ENCODE measurements around the gene CNTN4.

Gene CNTN4

DNA sequence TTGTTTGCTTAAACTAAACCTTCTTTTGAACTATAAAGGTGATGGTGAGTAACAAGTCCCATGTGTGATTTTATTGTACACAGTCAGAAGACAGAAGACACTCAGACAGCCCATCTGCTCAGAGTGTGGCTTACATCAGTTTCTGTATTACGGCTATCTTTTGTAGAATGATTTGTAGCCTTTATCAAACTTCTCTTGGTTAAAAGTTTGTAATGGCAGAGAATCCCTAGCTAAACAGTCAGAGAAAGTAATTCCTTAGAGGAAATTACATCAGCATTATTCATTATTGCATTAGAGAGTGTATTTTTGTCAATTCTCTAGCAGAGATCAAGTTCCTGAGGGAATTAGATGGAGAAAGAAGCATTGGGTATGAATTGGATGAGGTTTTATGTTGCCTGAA, 500.8 kb downstream of the CNTN4 start:
- no peak for DNase-seq (ENCODE audit: low read depth)

DNA sequence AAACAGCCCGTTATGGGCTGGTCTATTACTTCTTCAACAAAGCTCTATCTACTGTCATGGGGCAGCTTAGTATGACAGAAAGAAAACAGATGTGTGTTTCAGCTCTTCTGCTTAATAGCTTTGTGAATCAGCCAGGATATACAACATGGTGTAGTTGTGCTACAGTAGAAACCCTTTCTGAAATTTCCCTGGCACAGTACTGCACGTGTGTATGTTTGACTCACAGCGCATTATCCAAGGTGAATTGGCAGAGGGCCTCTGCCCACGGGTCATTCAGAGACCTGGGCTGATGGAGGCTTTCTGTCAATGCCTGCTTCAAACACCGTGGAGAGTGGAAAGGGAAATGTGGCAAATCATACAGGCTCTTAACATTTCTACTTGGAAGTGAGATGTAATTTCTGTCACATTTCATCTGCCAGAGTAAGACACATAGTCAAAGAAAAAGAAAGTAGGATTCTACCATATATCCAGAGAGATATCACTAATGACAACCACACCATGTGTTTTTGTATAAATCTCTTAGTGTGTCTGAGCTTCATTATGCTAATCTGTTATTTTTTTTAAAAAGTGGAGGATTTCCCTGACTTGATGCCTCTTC, 505.1 kb downstream of the CNTN4 start:
- DNase-seq (ENCODE audit: low read depth) = no peak

DNA sequence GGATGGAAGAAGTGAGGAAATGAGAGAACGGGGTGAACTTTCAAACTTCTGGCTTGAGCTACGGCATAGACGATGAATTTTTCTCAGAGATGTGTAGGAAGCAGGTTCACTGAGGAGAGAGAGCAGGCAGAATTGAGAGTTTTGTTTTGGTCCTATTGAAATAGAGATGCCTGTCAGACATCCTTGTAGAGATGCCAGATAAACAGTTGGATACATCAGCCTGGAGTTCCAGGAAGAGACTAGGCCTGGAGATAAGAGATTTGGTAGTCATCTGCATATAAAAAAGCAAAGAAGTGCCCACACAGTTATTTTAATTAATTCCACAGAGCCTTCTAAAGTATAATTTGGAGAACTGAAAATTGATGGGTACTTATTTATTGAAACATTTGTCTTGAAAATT, 515.9 kb downstream of the CNTN4 start:
- no peak for DNase-seq (ENCODE audit: low read depth)

- DNase-seq (ENCODE audit: low read depth) = no peak
These were observed 516.4 kb downstream of the CNTN4 start for GRCh38 chr3:2615080-2615479.

DNA sequence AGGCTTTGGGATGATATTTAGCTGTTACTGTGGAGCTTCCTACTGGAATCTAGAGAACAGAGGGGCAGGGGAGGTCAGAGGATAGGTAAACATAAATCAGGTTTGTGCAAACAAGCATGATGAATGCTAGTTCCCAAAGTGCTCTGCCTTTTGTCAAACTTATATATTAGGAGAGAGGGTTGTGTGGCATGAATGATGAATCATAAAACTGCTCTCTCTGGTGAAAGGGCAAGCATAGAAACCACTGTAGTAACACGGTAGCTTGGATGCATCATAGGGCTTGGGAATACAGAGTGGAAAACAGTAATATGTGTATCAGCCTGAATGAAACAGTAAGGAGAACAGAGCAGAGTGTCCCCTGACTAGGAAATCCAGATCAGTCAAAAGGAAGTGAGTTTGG, 524.8 kb downstream of the CNTN4 start:
- no peak for DNase-seq (ENCODE audit: low read depth)

DNA sequence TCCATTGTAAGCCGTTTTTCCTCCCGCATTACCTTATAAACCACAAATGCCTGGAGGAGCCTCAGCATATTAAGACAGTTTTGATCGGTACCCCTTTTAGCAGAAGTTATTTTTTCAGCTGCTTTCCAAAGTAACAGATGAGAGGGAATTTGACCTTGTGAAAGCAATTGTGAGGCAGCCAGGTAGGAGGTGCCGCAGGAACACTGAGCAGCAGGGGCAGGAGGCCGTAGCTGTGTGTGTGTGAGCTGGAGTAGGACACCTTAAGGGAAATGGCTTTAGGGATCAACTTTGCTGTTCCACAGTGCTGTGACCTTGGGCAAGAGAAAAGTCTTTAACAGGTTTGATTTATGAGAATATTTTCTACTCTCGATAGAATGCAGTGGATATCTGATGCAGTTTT, 529.5 kb downstream of the CNTN4 start:
- DNase-seq (ENCODE audit: low read depth) = no peak

GRCh38 chr3:2635511-2635910, 536.8 kb downstream of the CNTN4 start:
- no peak for DNase-seq (ENCODE audit: low read depth)

GRCh38 chr3:2643606-2644005, 544.9 kb downstream of the CNTN4 start:
- DNase-seq (ENCODE audit: low read depth) = no peak

GRCh38 chr3:2645001-2645400, 546.3 kb downstream of the CNTN4 start:
- DNase-seq (ENCODE audit: low read depth) = no peak

DNA sequence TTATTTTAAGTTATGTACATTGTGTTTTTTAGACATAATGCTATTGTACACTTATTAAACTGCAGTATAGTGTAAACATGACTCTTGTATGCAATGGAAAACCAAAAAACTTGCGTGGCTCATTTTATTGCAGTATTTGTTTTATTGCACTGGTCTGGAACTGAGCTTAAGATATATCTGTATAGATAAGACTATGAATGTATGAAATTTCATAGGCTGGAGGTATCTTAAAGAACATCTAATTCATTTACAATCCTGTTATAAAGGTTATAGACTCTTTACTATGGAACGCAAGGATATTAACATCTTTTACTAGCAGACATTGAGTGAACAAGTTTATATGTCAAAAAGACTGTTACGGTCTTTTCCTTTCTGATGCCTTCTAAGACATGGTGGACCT, 552.1 kb downstream of the CNTN4 start:
- no peak for DNase-seq (ENCODE audit: low read depth)

DNA sequence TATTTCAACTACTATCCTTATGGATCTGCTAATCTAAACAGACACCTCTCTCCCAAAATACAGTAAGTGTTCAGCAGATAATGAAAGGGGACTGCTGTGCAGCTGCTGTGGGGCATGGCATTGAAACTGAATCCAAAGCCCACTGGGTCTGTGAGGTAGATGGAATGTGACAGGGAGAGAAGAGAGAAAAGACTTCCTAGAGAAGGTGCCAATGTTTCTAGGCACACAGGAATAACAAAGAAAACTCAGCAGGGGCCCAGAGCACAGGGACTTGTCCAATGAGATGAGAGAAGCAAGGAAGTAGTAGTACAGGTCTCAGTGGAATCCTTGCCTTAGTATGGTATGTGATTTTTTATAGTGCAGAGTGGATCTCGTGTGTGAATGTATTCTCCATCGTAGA, 553.7 kb downstream of the CNTN4 start:
- no peak for DNase-seq (ENCODE audit: low read depth)

DNA sequence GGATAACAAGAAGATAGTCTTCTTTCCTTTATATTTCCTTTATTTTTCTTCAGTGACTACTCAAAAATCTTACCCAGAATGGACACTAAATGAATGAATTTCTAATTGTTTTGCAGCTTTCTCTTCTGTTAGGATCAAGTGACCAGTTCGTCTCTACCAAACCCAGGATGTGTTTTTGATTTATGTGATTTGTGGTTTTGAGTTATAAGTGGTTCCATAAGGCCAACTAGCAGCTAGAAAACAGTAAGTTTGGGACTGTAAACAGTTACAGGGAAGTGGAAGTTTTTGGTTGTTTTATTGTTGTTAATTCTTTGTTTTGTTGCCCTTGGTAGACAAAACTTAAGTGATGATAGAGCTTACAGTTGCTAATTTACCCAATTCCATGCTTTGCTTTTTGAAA, 555.0 kb downstream of the CNTN4 start:
- DNase-seq (ENCODE audit: low read depth) = no peak

DNA sequence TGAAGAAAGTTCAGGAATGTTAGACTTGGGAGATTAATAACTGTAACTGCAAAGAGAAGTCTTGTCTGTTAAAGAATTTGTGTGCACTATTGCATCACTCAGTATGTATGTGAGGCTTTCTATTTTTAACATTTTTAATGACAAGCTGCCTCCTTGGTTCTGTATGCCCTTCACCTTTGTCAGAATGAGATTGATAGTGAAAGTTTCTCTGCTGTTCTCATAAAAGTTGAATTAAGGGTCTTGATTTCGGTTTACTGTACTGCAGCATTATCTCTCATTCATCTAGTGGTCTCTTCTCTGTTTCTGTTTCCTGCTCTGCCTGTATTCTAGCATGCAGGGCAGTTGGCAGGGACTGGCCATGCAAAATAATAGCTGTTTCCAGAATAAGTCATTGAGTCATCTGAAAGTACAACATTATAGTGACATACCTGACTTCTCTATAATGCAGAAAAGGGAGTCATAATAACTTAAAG, 556.6 kb downstream of the CNTN4 start:
- no peak for DNase-seq (ENCODE audit: low read depth)

DNA sequence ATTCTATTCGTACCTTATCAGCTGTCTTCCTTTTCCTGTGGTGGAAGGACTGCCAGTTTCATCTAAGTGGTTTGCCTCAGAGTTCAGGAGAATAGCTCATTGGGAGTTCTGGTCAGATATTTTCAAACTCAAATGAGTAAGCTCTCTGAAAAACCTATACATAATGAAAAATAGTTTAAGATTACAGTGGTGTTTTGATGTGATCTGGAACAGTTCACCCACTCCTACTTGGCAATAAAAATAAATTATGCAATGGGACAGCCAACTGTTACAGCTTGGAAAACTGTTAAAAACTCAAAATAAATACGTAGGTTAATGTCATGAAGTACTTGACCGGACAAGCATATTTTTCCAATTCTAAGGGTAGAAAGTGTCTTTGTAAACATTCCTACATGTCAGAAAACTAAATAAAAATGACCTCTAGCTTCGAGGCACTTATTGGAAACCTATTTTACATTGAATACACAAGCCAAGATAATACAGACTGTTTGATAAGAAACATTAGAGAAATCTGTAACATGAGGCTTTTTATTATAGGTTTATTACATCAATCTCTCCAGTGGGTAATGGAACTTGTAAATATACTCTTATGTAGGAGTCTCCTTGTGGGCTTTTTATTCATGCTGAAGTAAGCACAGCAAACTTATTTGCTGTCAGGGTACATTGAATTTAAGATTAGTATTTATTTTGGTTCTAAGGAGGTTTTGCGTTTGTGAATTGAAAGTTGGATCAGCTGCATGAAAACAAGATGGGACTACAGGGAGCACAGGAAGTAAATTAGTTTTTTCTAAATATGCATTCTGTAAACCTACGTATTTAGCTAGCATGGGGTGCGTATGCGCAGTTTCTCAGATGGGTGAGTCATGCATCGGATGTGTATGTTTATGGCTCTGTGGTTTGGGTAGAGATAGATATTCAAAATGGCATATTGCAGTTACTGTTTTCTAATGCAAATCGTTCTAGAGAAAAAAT, 558.4 kb downstream of the CNTN4 start:
- DNase-seq (ENCODE audit: low read depth) = no peak

DNA sequence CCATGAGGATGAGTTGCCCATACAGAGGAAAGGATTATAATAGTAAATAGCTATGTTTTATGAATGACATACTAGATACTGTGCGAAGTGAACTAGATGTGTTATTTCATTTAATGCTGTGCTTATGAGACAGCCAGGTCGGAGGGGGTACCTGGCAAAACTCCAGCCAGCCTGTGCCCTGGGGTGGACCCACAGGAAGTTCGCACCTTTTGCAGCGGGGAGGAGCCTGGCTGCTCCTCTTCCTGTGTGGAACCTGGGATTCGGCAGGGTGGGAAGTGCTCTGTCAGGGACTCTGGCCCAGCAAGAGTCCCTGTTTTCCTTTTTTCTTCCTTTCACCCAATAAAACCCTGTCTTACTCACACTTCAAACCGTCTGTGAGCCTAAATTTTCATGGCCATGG, 559.3 kb downstream of the CNTN4 start:
- DNase-seq (ENCODE audit: low read depth) = no peak

- DNase-seq (ENCODE audit: low read depth) = no peak
These were observed 561.2 kb downstream of the CNTN4 start for GRCh38 chr3:2659896-2660295.

DNA sequence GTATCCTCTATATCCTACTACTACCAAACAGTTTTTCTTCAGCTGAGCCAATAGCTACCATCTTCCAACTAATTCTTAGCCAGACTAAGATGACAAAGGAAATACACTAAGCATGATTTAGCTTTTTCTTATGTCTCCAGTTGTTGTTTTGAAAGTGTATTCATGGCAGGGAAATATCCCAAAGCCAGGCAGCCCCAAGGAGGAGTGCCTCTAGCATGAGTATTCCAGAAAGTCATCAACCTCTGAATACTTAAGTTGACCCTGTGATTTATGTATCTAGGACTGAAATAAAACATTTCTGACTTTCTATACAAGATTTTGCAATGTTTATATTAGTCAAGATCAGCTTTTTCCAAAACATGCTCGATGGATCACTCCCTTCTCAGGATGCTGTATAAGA, 562.4 kb downstream of the CNTN4 start:
- DNase-seq (ENCODE audit: low read depth) = no peak

GRCh38 chr3:2677501-2677900, 578.8 kb downstream of the CNTN4 start:
- no peak for DNase-seq (ENCODE audit: low read depth)

DNA sequence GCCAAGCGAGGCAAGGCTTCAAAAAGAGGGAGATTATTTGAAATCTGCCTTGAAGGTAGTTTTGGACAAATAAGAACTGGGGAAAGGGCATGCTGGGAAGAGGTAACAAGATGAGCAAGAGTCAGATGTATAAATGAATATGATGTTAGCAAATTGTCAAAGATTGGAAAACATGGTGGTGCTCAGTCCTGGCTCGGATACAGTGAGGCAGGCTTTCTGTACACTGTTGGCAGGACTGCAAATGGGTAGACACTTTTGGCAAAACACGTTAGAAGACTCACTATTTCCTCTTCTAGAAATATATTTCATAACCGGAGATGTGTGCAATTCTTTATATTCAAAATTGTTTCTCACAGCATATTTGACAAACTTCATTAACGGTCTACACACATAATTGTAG, 581.6 kb downstream of the CNTN4 start:
- DNase-seq (ENCODE audit: low read depth) = no peak

DNA sequence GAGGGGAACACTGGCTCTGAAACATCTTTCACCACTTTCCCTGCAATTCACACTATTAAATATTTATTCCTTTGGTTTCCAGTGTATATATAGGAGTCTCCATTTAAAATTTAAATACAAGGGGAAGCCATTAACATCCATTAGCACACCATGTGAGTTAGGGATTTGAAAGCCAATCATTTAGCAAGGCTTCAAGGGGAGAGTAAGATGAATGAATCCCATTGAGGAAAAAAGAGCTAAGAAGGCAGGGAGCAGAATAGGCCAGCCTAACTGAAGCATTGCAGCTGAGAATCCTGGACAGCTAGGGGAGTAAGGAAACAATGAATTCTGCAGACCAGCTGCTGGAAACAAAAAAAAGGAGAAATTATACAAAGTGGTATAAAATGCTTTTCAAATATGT, 585.4 kb downstream of the CNTN4 start:
- DNase-seq (ENCODE audit: low read depth) = no peak

DNA sequence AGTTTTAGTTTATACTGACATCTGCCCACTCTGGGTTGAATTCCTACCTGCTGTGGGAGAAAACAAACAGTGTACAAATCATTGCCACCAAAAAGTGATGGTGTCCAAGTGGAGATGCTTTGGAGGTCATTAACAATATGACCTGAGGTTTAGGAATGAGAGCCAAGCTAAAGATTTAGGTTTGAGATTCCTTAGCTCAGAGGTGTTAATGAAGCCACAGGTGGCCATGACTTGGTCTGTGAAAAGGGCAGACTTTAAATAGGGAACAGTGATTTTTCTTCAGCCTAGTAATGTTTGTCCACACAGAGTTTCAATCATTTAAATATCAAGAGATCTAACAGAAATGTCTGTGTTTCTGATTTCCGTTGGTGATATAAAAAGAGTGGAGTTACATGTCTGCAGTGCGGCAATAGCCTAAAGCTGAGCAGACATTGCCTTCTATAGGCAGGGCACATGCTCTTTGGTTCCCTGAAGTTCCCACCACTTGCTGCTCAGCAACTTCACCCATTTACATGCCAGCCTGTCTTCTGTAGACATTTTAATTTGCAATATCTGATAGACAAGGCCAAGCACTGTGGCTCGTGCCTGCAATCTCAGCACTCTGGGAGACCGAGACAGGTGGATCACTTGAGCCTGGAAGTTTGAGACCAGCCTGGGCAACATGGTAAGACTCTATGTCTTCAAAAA, 588.3 kb downstream of the CNTN4 start:
- no peak for DNase-seq (ENCODE audit: low read depth)

DNA sequence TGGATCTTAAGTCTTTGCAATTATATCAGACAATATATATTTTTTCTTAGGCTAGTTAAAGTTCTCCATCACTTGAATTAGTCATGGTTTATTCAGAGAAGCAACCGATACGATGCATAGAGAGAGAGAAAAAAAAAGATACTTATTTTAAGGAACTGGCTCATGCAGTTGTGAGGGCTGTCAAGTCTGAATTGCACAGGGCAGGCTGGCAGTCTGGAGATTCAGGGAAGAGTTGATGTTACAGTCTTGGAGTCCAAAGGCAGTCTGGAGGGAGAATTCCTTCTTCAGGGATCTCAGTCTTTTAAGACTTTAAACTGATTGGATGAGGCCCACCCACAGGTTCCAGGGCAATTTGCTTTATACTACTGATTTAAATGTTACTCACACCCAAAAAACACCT, 598.9 kb downstream of the CNTN4 start:
- no peak for DNase-seq (ENCODE audit: low read depth)

GRCh38 chr3:2701471-2701870, 602.8 kb downstream of the CNTN4 start:
- DNase-seq (ENCODE audit: low read depth) = no peak
